HG02763 (cell line): ENCODE data around the gene TUBB2B.

Experiments used
- ATAC-seq: cut with Tn5 transposase; IDR thresholded peaks from one replicate; pipeline ENCODE4 v1.9.1; 2021; ENCODE audit warnings: mild to moderate bottlenecking, moderate library complexity; ENCODE audit not compliant: unreplicated experiment

The TUBB2B gene

GRCh38 chr6:3227363-3228045 is at the start of gene TUBB2B:
Gene TUBB2B, minus strand, starts transcription at chr6:3227653. Its CDS starts 110 bp downstream, at chr6:3227543.
- ATAC-seq, result no peak

GRCh38 chr6:3277251-3277650 is 49.8 kb upstream of the TUBB2B start:
- ATAC-seq, result no peak

- no peak for ATAC-seq
These were observed 49.0 kb upstream of the TUBB2B start for GRCh38 chr6:3276174-3277167.

GRCh38 chr6:3273707-3274521 is 46.5 kb upstream of the TUBB2B start:
- ATAC-seq, result no peak

- no peak for ATAC-seq
These were observed 45.6 kb upstream of the TUBB2B start for GRCh38 chr6:3272911-3273547.

- ATAC-seq, result no peak
These were observed 44.3 kb upstream of the TUBB2B start for GRCh38 chr6:3271756-3272155.

GRCh38 chr6:3270258-3270657 is 42.8 kb upstream of the TUBB2B start:
- no peak for ATAC-seq

GRCh38 chr6:3269281-3269975 is 42.0 kb upstream of the TUBB2B start:
- no peak for ATAC-seq

- no peak for ATAC-seq
These were observed 41.2 kb upstream of the TUBB2B start for GRCh38 chr6:3268680-3269079.

GRCh38 chr6:3267162-3267561 is 39.7 kb upstream of the TUBB2B start:
- ATAC-seq, result no peak

- no peak for ATAC-seq
These were observed 38.7 kb upstream of the TUBB2B start for GRCh38 chr6:3266170-3266569.

- no peak for ATAC-seq
These were observed 38.2 kb upstream of the TUBB2B start for GRCh38 chr6:3265671-3266070.

- no peak for ATAC-seq
These were observed 36.9 kb upstream of the TUBB2B start for GRCh38 chr6:3264356-3264755.

- no peak for ATAC-seq
These were observed 35.6 kb upstream of the TUBB2B start for GRCh38 chr6:3263096-3263495.

GRCh38 chr6:3261921-3262320 is 34.5 kb upstream of the TUBB2B start:
- ATAC-seq, result no peak

- no peak for ATAC-seq
These were observed 34.0 kb upstream of the TUBB2B start for GRCh38 chr6:3261518-3261820.

- no peak for ATAC-seq
These were observed 33.5 kb upstream of the TUBB2B start for GRCh38 chr6:3260772-3261517.

GRCh38 chr6:3260296-3260695 is 32.8 kb upstream of the TUBB2B start:
- ATAC-seq, result no peak

- peak; percentile 30 for ATAC-seq
These were observed 32.1 kb upstream of the TUBB2B start for GRCh38 chr6:3259491-3259958.
